Skin of body (tissue), 2 donors: Measurements from ENCODE around the gene MT1B. TPM values are rescaled to one million over a fixed set of nuclear protein-coding genes. Genes with fewer than 3 reads are reported as not detected.

ENCODE experiments used
- DNase-seq: peaks from one replicate; lab custom pipeline; 2025; lab: John Stamatoyannopoulos, UW
- total RNA-seq: library from RNA; depleted of rRNA; stranded (reverse); fragments of >200 nt; gene quantifications from one replicate; pipeline ENCODE4 v1.2.3, GENCODE V29; 2014

The MT1B gene
- total RNA-seq, 1 donor from 2014 or later = not detected

DNA sequence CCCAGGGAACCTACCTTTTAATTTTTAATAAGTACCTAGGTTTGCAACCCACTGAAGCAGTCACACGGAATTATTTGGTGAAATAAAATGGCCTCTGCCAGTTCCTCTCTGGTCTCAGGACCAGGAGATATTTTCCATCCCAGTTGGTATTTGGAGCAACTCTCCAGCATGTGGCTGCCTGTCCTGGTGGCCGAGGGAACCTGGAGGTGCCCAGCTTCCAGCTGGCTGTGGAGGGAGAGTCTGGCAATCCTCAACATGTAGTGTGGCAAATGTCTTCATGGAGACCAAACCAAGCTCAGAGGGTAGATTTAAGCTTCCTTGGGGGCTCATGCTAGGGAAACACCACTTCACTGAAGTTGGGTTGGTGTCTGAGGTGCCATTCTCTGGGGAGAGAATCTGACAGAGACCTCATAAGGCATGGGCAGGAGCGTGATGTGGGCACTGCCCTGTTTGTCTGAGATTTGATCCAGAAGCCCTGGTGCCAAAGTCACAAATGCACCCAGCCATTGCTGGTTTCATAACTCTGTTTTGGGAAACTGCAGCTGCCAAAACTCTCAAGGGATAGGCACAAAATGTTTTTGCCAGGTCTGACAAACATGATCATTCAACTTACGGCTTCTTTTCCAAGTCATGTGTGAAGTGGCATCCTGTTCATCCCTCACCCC is 33.4 kb downstream of the MT1B start:
- DNase-seq = no peak

DNA sequence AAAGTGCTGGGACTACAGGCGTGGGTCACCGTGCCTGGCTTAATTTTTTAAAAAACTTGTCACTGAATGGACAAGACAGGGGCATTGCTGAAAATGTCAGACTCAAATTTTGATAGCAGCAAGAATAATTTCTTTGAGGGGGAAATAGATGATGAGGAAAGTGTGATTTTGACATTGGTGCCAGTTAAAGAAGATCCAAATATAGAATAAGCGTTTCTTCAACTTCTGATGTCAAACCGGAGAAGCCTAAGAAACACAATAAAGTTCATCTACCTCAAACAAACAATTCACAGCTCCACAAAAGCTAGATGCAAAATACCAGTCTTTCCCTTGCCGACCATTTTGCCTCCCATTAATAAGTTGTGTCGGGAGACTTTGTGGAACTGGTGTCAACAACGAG is 35.1 kb downstream of the MT1B start:
- no peak for DNase-seq

DNA sequence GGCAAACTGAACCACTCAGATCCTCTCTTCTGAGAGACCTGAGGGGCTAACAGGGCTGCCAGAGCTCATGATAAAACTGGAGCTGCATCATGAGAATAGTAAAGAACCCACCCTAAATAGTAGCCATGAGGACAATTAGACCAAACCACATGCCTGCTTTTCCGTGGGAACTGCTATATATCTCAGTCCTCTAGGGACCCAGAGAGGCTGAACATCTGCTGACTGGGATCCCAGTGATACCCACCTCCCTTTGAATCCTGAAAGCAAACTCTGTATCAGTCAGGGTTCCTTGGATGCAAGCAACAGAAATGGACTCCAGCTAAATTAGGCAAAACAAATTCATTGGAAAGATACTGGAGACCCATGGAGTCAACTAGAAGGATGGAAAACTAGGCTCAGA is 37.1 kb downstream of the MT1B start:
- DNase-seq = no peak

DNA sequence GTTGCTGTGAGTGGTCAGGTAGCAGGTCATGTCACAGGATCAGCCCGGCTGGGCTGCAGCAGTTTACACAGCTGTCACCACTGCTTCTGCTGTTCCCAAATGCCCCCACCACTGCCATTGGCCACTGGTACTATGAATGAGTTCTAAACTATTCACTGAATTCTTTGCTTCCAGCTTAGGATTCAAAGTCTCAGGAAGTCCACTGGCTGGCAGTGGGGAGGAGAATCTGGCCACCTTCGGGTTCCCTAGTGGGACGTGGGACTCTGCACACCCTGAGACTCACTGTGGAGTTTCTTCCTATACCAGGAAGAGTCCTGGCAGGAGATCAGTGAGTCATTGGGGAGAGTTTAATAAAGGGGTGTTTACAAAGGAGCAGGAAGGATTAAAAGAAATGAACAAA is 37.5 kb downstream of the MT1B start:
- DNase-seq = no peak

DNA sequence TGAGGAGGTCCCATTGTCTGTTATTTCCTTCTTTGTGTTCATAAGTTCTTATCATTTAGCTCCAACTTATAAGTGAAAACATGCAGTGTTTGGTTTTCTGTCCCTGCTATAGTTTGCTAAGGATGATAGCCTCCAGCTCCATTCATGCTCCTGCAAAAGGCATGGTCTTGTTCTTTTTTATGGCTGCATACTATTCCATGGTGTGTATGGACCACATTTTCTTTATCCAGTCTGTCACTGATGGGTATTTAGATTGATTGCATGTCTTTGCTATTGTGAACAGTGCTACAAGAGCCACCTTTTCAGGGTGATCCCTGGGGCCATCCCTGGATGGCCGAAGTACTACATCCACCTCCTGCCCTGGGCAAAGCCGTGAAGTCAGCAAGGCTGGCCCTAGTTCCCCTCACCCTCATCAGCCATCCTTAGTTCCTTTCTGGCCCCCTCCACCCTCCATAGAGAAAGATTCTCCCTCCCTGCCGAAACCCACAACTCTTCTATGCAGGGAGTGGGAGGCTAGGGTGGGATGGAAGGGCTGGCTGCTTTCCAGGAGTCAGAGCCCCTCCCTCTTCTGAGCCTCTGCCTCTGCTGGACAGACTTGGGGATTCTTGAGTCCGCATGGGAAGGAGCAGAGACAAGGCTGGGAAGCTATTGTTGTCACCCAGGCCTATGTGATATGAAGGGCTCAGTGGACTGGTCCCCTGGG is 38.9 kb downstream of the MT1B start:
- DNase-seq = no peak

DNA sequence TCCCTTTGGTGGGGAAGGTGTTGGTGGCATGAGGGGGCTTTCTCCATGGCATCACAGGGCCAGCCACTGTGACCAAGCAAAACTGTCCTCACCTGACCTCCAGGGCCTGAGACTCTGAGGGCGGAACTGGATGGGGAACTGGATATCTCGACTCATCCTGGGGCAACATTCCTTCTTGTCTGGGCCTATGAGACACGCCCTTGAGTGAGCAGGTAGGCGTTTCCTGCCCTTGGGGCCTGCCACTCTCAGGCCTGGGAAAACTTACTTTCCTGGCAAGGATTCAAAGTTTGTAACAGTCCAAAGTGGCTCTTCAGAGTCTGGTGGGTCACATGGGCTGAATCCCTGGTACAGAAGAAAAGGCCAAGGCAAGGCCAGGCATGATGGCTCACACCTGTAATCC is 40.2 kb downstream of the MT1B start:
- no peak for DNase-seq

DNA sequence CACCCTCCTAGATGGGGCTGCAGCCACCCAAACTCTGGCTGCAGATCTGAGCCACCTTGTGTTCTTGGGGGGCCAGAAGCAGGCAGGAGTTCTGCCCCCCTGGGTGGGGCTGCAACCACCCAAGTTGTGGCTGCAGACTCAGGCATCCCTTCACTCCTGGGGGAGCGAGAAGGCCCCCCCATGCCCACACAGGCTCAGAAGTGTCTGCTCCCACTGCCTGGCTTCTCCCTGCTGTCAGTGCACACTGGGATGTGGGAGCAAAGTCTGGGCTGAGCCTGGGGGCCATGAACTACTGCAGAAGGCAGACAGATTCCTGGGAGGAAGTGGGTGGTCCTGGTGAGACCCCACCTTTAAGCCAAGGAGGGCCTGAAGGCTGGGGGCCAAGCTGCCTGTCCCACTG is 43.6 kb downstream of the MT1B start:
- DNase-seq = no peak

DNA sequence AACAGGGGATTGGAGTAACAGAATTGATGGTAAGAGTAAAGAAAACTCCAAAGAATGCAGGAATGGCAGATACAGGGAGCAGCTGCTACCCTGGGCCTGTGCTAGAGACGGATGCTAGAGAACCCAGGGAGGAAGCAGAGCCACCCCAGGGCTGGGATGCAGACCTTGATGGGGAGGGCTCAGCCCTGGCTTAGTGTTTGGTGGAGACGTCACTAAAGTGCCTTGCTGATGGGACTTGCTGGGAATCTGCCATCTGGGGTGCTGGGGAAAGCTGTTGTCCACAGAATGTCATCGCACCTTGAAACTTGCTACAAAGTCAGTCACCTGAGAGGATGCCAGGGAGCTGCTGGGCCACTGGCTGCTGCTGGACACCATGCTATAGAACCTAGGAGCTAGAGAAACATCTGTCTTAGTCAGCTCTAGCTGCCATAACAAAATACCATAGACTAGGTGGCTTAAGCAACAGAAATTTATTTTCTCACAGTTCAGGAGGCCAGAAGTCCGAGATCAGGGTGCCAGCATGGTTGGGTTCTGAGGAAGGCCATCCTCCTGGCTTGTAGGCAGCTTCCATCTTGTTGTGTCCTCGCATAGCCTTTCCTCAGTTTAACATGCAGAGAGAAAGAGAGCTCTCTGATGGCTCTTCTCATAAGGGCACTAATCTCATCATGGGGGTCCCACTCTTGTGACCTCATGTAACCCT is 45.9 kb downstream of the MT1B start:
- DNase-seq = no peak

DNA sequence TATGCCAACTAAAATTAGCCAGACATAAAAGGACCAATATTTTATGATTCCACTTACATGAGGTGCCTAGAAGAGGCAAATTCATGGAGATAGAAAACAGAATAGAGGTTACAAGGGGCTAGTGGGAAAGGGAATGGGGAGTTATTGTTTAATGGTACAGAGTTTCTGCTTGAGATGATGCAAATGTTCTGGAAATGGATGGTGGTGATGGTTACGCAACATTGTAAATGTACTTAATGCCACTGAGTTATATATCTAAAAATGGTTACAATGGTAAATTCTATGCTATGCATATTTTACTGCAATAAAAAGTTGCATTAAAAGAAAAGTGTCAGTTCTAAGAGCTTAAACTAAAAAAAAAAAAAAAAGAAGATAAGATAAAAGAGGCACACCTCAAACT is 48.5 kb downstream of the MT1B start:
- no peak for DNase-seq

DNA sequence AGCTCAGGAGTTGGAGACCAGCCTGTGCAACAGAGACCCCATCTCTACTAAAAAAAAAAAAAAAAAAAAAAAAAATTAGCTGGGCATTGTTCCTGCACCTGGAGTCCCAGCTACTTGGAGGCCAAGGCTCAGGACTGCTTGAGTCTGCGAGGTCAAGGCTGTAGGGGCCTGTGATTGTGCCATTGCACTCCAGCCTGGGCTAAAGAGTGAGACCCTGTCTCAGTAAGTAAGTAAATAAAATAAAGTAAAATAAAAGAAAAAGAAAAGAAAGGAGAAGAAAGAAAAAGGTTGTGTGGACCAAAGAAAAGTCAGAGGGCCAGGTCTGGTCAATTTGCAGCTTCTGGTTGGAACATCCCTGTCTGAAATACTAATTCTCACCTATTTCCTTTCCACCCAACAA is 48.9 kb downstream of the MT1B start:
- DNase-seq = no peak

DNA sequence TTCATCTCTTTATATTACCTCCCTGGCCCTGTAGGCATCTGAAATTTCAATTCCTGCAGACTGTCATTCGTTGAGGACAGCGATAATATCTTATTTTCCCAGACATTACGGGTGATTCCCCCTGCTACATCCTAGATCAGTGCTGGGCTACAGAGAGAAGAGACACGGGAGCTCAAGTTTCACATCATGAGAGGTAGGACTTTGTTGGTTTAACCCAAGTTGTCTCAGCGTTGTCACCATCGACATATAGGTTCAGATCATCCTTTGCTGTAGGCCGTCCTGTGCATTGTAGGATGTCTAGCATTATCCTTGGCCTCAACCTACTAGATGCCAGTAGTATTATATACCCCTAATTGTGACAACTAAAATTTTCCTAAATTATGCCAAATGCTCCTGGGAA is 49.8 kb downstream of the MT1B start:
- no peak for DNase-seq

Other genes starting within 250 kb of the MT1B start
- gene AMFR, start 226.3 kb upstream of the MT1B start, total RNA-seq = 88.4 TPM
- 78.3 TPM for gene NUDT21, start 200.6 kb upstream of the MT1B start, total RNA-seq
- 46.6 TPM for gene OGFOD1, start 200.3 kb upstream of the MT1B start, total RNA-seq
- 60.5 TPM for gene BBS2, start 131.9 kb upstream of the MT1B start, total RNA-seq
- gene MT4, start 86.8 kb upstream of the MT1B start, total RNA-seq = 76.2 TPM
- gene MT3, start 62.4 kb upstream of the MT1B start, total RNA-seq = not detected
- gene MT2A, start 43.3 kb upstream of the MT1B start, total RNA-seq = 10.7 TPM
- gene MT1E, start 26.1 kb upstream of the MT1B start, total RNA-seq = 13.8 TPM
- gene MT1M, start 19.2 kb upstream of the MT1B start, total RNA-seq = 1.5 TPM
- 1.4 TPM for gene MT1A, start 13.2 kb upstream of the MT1B start, total RNA-seq
- 0.49 TPM for gene MT1F, start 6.1 kb downstream of the MT1B start, total RNA-seq
- 1.8 TPM for gene MT1G, start 16.2 kb downstream of the MT1B start, total RNA-seq
- gene MT1H, start 17.9 kb downstream of the MT1B start, total RNA-seq = not detected
- 33.0 TPM for gene MT1X, start 30.6 kb downstream of the MT1B start, total RNA-seq
- 41.8 TPM for gene NUP93, start 78.2 kb downstream of the MT1B start, total RNA-seq
- gene SLC12A3, start 213.3 kb downstream of the MT1B start, total RNA-seq = not detected